ENCODE measurements around the gene DBH.
A peak's percentile ranks its signal among the peaks of the same experiment; 100 is the strongest.

The DBH gene

DNA sequence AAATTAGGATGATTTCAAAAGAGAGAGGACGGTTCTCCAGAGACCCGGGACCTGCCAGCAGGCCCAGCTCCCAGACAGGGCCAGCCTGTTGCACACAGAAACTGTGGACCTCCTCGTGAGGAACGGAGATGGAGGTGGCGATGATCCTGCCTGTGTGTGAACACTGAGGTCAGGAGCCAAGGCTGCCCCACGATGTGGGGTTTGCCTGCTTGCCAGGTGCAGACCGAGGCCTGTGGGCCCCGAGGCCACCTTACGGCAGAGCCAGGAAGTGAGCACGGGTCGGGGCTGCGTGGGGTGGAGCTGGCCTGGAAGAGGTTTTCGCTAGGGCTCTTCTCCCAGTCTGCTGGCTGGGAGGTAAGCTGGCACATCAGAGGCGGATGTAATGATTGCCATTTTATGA lies 31.3 kb upstream of the DBH start:
- no peak for DNase-seq (ENCODE audit: low spot score)

DNA sequence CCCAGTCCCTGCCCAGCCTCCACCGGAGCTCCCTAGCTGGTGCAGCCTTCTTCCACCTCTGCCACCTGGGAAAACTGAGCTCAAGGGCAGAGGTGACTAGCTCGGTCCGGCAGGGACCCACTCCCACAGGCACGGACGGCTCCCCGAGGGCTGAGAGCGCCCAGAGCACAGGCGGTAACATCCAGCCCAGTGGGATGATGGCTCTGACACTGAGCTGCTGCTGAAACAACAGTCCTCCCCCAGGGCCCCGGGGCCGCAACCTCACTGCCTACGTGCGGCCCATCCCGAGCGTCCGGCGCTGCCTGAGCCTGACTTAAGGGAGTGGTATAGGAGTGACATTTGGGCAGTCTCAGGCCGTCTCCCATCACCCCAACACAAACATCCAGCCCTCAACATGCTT lies 30.7 kb upstream of the DBH start:
- no peak for DNase-seq (ENCODE audit: low spot score)

DNA sequence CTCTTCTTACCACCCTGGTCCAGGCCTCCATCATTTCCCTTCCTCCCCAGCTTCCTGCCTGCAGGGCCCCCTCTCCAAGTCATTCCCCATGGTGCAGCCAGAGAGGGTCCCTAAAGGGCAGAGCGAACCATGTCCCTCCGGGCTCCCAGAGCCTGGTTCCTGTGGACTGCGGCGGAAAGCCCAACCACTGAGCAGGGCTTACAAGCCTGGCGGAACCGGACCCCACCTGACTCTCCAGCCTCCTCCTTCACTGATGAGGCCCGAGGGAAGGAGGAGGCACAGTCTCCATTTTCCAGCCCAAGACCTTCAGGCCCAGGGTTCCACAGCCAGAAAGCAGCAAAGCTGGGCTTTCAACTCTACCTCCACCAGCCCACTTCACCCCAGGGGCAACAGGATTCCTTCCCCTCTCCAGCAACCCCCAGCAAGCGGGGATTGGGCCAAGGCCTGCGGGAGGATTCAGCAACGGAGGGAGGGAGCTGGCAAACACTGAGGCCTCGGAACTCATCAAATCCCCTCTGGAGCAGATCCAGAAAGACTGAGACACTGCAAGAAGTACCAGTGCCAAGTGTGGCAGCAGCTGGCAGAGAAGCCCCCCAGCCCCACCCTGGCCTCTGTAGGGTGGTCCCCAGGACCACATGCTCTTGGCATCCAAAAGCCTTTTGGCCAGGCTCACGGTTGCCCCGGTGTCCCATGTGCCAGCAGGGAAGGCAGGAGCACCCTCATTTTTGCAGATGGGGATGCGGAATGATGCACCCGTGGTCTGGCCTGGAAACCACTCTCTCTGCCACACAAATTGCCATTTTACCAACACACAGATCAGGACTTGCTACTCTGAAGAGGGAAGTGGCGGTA lies 30.1 kb upstream of the DBH start:
- DNase-seq (ENCODE audit: low spot score) = no peak

DNA sequence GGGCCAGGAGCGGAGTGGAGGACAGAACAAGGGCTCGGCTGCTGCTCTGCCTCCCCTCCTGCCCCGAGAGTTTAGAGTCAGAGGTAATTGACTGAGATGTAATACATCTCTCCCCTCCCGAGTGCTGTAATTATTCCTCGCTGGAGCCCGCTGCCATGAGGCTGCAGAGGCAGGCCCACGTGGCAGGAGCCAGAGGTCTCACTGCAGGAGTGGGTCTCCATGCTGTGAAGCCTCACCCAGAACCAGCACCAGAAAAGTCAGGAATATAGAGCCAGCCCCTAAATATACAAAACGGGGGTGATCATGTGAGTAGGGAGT lies 29.5 kb upstream of the DBH start:
- DNase-seq (ENCODE audit: low spot score) = no peak

DNA sequence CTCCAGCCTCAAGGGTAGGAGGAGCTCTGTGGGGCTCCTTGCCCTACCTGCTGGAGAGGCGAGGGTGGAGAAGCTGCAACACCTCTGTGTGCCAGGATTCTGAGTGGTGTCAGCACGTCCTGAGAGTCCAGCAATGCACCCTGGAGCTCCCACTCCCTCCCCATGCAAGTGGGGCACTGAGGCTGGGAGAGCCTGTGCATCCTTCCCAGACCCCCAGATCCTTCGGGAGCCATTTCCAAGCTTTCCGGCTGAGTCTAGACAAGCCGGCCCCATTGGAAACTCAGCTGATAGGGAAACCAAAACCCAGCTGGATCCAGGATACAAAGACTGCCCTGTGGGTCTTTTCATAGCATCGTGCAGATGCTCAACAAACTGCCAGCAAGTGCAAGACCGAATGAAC lies 28.8 kb upstream of the DBH start:
- no peak for DNase-seq (ENCODE audit: low spot score)

DNA sequence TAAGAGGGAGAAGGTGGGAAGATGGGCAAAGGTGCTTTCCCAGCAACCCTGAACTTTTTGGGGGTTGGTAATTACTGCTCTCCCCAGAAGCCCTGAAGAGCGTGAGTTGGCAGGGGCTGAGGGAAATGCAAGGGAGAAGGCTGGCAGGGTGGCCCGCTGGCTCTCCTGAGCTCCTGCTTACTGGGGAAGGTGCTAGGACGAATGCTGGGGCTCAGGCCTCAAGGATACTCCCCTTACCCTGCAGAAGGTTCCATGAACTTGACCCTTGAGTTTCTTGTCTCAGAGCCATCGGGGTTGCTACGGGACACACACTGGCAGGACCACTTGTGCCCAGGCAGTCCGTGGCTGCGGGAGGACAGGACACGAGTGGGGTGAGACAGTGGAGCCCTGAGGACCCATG lies 28.2 kb upstream of the DBH start:
- no peak for DNase-seq (ENCODE audit: low spot score)

DNA sequence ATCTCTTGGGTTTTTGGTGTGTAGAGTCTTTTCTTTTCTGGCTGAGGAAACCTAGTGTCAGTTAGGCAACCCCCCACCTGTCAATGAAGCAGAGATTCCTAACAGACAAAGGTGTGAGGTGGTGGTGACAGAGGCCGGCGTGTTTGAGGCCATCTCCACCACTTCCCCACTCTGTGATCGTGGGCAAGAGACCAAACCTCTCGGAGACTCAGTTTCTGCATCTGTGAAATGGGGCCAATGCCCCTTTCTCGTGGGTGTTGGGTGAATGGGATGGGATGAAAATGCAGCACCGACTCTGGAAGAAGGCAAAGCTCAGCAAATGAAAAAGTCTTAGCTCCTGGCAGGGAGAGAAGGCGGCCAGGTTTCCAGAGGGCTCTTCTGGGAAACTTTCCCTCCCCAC lies 27.8 kb upstream of the DBH start:
- no peak for DNase-seq (ENCODE audit: low spot score)

DNA sequence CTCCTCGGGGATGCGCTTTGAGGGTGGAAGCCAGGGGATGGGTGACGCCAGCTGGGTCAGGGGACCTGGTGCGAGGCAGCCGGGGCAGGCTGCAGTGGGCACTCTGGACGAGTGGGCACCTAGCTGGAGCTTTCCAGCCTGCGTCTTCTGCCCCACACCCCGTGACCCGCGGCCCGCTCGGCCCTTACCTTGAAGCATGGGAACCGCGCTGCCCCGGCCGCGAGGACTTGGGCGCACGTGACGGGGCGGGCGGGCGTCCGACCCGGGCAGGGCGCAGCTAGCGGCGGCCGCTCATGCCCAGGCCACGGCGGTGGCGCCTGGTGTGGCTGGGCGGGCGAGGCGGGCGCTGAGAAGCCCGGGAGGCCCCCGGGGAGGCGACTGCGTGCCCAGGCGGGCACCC lies 27.3 kb upstream of the DBH start:
- DNase-seq (ENCODE audit: low spot score) = no peak

DNA sequence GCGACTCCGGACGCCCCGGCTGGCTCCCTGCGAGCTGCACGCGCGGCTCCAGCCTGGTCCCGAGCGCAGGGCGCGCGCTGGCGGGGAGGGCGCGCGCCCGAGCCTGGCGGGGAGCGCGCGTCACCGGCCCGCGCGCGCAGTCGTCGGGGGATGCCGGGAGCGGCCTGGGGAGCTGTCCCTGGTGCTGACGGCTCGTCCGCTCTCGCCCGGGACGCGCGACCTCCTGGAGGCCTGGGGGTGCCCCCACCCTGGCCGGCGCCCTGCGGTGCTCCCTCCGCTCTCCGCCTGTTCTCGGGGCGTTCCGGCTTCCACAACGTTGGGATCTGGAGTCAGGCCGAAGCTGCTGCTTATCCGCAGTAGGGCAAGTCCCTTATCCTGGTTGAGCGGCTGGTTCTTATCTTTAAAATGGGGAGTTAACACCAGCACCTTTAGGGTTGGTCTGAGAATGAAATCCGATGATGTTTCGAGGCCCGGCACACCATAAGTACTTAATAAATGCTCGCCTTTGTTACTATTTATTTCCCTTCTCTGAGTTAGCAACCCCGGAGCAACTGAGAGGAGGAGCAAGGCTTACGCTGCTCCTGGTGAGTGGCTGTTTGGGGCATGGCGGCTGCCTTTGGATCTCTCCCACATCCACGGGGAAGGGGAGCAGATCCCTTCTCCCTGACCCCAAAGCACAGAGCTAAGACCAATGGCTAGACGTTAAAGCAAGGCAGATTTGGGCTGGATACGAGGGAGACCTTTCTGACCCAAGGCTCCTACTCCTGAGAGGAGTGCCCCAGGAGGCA lies 26.7 kb upstream of the DBH start, which contains the start of gene FAM163B:
FAM163B (minus strand) TSS at position 79 of the 788 bp plus-strand sequence. CDS start 29,166 bp downstream, outside the sequence.
- peak; percentile 85 for DNase-seq (ENCODE audit: low spot score)

DNA sequence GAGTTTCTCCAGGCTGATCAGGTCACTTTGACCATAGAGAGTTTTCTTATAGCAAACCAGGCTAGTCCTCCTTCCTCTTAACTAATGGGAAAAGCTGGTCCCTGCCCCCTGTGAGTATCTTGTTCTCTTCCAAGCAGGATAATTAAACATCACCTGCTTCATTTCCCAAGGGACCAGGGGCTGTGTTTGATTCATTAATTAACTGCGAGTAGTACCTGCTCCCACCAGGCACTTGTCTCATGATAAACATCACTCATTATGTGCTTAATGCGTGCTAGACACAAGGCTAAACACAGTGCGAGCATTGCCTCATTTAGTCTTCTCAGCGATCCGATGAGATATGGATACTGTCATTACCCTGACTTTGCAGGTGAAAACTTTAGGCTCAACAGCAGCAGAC lies 25.3 kb upstream of the DBH start:
- DNase-seq (ENCODE audit: low spot score) = no peak

DNA sequence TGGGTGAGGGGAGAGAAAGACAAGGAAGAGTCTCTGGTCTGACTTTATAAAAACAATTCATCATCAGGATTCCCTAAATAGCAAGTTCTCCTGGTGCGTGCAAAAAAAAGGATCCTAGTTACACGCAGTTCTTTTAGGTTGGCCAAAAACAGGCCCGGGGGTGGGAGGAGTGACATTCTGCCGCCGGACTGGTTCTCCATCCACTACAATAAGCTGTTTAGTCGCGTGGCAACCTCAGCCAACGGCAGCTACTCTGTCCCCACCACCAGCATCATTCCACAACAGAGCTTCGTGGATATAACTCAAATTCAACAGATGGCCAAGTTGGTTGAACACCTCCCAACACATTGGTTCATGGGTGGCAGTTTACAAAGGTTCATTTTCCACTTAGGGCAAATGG lies 24.1 kb upstream of the DBH start:
- DNase-seq (ENCODE audit: low spot score) = no peak

DNA sequence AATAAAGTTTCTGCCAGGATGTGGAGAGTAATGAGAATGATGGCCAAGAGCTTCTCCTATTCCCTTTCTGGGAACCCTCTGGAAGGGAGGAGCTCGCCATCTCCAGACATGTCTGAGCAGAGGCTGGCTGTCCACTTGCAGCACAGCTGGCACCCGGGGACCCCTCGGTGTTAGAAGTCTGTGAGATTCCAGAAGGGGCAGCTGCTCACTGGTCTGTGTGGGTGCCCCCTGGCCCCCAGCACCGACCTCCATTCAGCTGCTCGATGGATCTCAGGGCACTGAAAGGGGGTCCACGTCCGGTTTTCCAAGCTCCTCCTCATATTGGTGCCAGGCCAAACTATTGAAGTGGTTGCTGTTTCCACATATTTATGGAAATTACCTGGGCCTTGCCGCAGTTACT lies 23.3 kb upstream of the DBH start:
- DNase-seq (ENCODE audit: low spot score) = no peak

DNA sequence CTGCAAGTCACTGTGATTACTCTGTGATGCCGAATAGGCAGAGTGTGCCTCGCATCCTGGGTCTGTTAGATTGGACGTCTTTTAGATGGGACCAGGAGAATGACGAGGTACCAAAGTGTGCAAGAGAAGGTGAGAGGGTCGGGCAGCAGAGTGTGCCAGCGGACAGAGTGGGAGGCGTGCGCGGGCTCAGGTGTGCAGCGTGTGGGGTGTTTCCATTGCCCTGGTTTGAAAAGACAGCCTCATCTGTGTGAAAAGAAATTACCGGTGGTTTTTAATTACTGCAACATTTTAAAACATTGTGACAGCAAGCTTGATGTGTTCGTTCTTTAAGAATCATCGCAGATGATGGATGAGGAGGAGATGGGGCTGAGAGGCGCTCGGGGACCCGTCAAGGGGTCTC lies 22.7 kb upstream of the DBH start:
- no peak for DNase-seq (ENCODE audit: low spot score)

DNA sequence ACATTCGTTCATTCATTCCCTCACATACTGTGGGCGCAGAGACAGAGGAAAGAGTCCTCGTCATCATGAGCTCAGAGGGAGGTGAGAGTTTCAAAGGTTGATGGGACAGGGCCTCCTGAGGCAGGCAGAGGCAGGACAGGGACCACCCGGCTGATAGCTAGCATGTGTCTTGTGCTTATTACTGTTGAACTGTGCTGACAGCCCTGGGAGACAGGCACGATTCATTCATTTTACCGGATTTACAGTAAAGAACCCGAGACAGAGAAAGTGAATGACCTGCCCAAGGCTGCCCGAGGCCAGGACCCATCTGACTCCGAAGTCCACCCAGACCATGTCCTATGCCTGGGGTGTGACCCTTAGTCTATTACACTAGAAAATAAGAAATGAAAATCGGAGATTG lies 22.1 kb upstream of the DBH start:
- no peak for DNase-seq (ENCODE audit: low spot score)

DNA sequence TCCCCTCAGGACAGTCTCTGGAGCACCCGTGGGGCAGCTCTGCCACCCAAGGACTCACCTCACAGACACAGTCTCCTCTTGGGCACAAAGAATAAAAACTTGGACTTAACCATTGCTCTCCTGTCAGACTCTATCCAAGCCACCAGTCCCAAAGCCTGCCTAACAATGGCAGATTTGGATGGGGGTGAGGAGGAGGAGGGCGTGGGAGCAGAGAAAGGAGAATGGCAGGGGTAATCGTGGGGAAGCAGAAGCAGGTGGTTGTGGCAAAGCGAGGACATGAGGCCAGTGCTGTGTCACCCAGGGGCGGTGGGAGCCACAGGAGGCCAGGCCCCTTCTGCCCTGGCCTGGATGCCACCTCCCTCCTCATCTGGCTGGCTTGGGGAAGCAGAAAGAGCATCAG lies 21.5 kb upstream of the DBH start:
- DNase-seq (ENCODE audit: low spot score) = no peak

DNA sequence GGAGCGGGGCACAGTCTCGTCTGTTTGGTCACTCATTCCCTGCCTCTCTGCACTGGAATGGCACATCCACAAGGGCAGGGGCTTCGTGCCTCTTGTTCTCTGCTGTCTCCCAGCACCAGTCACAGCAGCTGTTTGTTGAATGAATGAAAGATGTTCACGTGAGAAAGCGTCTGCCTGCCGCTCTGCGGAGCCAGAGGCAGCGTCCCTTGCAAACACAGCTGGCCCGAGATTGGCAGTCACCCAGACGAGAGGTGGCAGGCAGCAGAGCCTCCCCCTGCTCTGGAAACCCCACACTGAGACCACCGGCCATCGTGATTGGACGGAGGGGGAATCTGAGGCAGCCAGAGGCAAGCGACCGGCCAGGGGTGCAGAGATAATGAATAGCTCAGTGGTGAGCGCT lies 21.0 kb upstream of the DBH start:
- DNase-seq (ENCODE audit: low spot score) = no peak

DNA sequence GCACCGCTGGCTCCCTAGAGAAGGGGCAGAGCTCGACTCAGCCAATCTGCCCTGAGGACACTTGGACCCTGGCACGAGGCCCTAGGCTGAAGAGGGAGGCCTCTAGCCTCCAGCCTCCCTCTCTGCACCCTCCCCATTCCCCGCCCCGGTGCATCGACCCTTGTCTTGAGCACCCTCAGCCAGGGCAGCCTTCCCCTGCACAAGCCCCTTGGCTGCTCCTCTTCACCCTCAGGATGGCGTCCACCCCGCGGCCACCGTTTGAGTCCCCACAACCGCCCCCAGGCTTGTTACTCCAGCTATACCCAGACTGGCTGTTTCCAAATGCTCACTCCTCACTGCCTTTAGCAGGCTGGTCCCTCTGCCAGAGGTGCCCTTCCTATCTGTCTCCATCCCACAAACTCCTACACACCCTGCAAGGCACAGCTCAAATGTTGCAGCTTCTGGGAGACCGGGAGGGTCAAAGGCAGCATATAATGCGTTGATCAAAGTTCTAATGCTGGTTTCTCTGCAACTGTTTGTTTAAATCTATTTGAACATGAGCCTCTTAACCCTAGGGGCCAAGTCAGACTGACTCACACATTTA lies 20.5 kb upstream of the DBH start:
- DNase-seq (ENCODE audit: low spot score) = no peak

DNA sequence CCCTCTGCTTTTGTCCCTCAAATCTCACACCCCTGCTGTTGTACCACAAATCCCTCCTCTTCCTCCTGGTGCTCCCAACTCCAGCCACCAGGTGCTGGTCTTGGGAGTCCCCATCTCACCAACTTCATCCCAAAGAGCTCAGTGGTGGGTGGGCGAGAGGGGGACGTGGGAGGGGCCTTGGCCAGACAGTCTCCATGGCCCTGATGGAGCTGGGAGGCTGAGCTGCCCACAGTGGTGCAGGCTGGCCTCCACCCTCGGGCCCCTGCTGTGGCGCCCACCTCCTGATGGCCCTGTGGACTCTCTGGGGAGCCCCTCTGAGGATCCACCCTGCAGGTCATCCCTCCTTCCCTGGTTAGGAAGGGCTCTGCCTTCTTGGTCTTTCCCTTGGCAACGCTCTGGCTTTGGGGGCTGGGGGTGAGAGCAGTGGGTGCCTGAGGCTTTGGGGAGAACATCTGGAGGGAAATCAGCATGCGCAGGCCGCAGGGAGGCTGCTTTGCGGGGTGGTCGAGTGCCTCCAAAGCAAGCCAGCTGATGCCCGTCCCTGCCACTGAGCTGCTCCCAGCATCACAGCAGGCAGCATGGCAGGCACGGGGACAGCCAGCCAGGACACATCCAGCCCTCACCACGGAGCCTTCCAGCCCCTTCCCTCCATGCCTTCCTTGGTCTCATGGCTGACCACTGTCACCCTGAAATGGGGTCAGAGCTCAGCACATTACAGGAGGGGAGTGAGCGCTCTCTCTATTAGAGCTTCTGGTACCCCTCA lies 19.3 kb upstream of the DBH start:
- no peak for DNase-seq (ENCODE audit: low spot score)

DNA sequence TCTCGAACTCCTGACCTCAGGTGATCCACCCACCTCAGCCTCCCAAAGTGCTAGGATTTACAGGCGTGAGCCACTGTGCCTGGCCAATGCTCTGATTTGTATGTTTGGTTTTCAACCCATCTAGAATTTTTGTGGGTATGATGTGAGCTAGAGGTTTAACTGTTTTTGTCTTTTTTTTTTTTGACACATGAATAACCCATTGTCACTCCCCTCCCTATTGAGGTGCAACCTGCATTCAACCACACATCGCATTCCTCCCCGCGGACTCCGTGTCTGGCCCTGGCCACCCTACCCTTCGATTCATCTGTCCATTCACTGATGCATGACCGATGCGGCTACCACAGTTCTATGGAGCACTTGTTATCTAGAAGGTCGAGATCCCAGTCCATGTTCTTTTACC lies 17.4 kb upstream of the DBH start:
- no peak for DNase-seq (ENCODE audit: low spot score)

DNA sequence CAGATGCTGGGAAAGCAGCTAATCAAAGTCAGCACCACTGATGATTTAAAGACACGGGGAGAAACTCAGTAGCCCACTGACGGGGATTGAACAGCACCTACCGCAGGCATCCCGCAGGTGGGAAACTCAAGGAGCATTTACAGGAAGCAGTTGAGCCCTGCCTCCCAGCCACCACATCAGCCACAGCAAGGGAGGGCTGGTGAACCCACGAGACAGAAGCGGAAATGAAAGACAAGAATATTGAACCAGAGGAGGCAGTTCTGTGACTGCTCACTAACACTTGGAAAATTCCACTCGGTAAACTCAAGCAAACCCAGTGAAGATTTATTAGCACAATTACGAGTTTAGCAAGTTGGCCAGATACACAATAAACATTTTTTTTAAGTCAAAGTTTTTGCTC lies 16.4 kb upstream of the DBH start:
- DNase-seq (ENCODE audit: low spot score) = no peak

DNA sequence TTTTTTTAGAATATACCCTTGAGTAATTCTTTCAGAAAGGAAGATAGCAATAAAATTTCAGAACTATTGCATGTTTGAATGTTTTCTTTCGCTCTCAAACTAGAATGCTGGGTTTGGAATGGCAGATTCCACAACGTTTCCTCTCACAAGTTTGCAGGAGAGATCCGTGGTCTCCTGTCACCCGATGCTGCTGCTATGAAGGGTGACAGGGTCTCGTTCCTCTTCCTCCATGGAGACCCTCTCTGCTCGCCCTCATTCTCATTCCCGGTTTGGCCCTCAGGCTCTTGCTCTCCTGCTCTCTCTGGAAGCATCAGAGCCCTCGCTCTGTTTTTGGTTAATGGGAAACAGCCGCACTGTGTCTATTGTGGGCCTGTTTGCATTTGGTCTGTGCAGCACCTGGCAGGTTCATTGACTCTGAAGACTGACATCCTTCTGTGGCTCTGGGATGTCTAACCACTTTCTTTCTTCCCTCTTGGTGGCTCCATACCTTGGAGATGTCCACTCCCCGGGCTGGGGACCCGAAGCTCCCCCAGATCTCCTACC lies 14.4 kb upstream of the DBH start:
- no peak for DNase-seq (ENCODE audit: low spot score)

DNA sequence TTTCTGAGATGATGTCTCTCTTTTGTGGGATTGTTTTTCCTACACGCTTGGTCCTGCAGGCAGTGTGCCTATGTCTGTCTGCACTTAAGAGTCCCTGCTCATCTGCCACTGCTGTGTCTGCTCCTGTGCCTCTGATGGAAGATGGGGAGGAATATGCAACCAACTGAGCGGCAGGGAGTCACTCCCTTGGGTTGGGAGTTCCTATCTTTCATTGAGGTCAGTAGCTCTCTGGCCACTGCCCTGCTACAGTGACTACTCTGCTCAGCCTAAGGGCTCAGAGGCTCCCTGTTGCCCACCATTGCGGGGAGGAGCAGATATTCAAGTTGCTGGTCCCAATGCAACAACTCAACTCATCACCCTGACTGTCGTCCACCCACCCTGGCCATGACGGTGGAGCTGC lies 13.6 kb upstream of the DBH start:
- no peak for DNase-seq (ENCODE audit: low spot score)
